ENCODE data around the gene FAM210B. TPM values are rescaled to one million over a fixed set of nuclear protein-coding genes. Genes with fewer than 3 reads are reported as not detected.

Gene FAM210B
- total RNA-seq, 4 donors from 2014 or later: 30.8 to 41.5 (median 38.8) TPM

DNA sequence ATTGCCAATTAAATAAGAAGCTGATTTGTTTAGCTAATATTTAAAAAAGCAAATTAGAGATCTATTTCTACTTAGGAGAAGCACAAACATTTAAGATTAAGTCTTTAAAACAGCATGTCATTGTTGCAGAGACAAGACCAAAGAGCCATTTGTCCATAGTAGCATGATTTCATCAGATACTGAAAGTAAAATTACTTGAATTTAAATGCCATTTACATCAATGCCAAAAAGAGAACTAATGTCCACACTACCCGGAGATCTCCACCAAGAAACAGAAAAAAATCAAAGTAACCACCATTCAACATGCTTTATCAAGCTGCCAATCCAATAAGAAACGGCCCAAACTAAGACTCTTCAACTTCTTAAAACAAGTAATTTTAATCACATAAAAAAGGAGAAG, 17.6 kb downstream of the FAM210B start:
- Histone ChIP-seq H3K27ac (no peak overlapping the region), H3K4me3 (replicated peaks in 1 of 3) (no peak overlapping the region), H3K27me3 (no peaks in the 10 kb centered on the region), H3K4me1 (no peaks in the 10 kb centered on the region), H3K36me3 (no peaks in the 10 kb centered on the region), H3K9me3 (no peaks in the 10 kb centered on the region)
- no peak for DNase-seq
- 83 to 91% methylated on average over 2 of the region's 2 CpGs for WGBS, 2 donors
- intact Hi-C loops (cut with DNase I): no loop called here
- TF ChIP-seq, protein P1, sequence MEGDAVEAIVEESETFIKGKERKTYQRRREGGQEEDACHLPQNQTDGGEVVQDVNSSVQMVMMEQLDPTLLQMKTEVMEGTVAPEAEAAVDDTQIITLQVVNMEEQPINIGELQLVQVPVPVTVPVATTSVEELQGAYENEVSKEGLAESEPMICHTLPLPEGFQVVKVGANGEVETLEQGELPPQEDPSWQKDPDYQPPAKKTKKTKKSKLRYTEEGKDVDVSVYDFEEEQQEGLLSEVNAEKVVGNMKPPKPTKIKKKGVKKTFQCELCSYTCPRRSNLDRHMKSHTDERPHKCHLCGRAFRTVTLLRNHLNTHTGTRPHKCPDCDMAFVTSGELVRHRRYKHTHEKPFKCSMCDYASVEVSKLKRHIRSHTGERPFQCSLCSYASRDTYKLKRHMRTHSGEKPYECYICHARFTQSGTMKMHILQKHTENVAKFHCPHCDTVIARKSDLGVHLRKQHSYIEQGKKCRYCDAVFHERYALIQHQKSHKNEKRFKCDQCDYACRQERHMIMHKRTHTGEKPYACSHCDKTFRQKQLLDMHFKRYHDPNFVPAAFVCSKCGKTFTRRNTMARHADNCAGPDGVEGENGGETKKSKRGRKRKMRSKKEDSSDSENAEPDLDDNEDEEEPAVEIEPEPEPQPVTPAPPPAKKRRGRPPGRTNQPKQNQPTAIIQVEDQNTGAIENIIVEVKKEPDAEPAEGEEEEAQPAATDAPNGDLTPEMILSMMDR (IDR thresholded peaks at IDR 0.05): no peak
- no peak for TF ChIP-seq POLR2A (IDR thresholded peaks at IDR 0.05)

DNA sequence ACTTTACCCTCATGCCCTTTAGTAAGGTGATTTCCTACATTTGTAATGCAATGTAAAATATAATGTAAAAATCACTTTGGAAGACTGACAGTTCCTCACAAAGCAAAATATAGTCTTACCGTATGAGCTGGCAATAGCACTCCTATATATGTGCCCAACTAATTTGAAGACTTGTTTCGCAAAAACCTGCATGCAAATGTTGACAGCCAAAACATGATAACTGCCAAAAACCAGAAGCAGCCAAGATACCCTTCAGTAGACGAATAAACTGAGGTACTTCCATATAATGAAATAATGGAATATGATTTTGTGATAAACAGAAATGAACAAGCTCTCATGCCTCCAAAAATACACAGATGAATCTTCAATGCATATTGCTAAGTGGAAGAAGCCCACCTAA, 19.6 kb downstream of the FAM210B start:
- H3K36me3 ChIP-seq: no peaks in the 10 kb centered on the region
- no peaks in the 10 kb centered on the region for H3K9me3 ChIP-seq
- H3K27ac ChIP-seq: no peak overlapping the region
- intact Hi-C loops (cut with DNase I): no loop called here
- 96 to 98% methylated on average over 3 of the region's 3 CpGs for WGBS, 2 donors
- DNase-seq: no peak
- TF ChIP-seq, protein P1 (IDR thresholded peaks at IDR 0.05): no peak
- TF ChIP-seq POLR2A (IDR thresholded peaks at IDR 0.05): no peak
- H3K4me1 ChIP-seq: peaks cover 8 to 17% of the 10 kb centered on the region in 2 donors
- no peak overlapping the region for H3K4me3 ChIP-seq (replicated peaks in 1 of 3)
- H3K27me3 ChIP-seq: no peaks in the 10 kb centered on the region

DNA sequence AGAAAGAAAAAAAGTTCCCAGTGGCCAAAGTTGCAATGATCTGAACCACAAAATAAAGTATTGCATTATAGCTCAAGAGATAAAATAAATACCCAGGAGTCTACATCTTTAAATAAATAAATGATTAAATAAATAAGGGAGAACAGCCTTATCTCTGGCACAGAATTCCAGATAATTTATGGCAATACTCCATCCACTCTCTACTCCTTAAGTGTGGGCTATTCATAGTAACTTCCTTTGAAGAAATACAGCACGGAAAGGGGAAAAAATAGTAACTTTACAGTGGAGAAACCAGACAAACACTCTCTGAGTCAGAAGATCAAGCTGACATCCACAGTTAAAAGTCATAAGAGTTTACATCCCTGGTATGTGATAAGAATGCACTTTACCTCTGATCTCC, 21.6 kb downstream of the FAM210B start:
- Histone ChIP-seq H3K36me3 (no peaks in the 10 kb centered on the region), H3K27ac (no peak overlapping the region), H3K27me3 (no peaks in the 10 kb centered on the region), H3K4me1 (peaks cover 8 to 17% of the 10 kb centered on the region in 2 donors), H3K4me3 (replicated peaks in 1 of 3) (no peak overlapping the region), H3K9me3 (no peaks in the 10 kb centered on the region)
- no peak for TF ChIP-seq POLR2A (IDR thresholded peaks at IDR 0.05)
- TF ChIP-seq, protein P1 (IDR thresholded peaks at IDR 0.05): no peak
- no peak for DNase-seq
- WGBS, 2 donors: 61 to 79% methylated on average over 1 of the region's 1 CpG
- intact Hi-C loops (cut with DNase I): no loop called here

DNA sequence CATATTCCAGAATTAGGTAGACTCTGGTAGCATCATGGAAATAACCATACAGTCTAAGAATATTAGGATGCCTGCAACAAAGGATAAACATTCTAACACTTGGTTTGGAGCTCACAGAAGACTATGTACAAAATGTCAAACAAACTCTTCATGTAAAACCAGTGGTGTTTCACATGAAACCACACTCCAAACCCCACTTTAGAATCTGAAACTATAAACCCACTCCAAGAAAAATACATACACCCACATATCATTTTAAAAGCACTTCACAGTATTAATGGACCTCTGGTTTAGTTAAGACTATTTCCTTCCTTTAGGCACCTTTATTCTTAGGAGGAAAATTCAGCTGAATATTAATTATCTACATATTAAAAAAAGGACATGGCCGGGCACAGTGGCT, 22.7 kb downstream of the FAM210B start:
- Histone ChIP-seq H3K27ac (peak overlapping the region in 1 of 3 donors; percentile 29), H3K9me3 (no peaks in the 10 kb centered on the region), H3K27me3 (no peaks in the 10 kb centered on the region), H3K4me3 (replicated peaks in 1 of 3) (no peak overlapping the region), H3K36me3 (no peaks in the 10 kb centered on the region), H3K4me1 (peaks cover 8 to 17% of the 10 kb centered on the region in 2 donors)
- DNase-seq: no peak
- TF ChIP-seq, protein P1 (IDR thresholded peaks at IDR 0.05): no peak
- no peak for TF ChIP-seq POLR2A (IDR thresholded peaks at IDR 0.05)
- intact Hi-C loops (cut with DNase I): no loop called here
- 83 to 96% methylated on average over 1 of the region's 1 CpG for WGBS, 2 donors

DNA sequence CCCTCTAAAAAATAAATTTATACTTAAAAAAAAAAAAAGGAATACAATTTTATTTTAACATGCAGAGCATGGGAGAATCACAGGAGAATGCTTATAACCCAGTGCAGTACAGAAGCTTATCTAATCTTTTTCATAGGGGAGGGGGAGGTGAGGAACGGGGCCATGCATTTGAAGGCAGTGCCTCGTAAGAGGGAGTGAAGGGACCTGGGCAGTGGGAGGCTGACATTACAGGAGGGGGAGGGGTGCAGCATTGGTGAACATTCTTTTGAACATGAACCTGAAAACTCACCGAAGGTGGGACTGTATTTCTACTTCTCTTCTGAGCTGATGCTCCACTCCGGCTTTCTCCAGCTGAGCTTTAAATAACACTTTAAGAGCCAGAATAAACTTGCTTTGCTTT, 23.9 kb downstream of the FAM210B start:
- WGBS, 2 donors: 29 to 35% methylated on average over 4 of the region's 4 CpGs
- TF ChIP-seq POLR2A (IDR thresholded peaks at IDR 0.05): no peak
- TF ChIP-seq, protein P1 (IDR thresholded peaks at IDR 0.05): no peak
- H3K4me1 ChIP-seq: peaks cover 8 to 17% of the 10 kb centered on the region in 2 donors
- peak; percentile 7 to 10 for DNase-seq
- intact Hi-C loops (cut with DNase I): no loop called here
- no peaks in the 10 kb centered on the region for H3K9me3 ChIP-seq
- H3K27me3 ChIP-seq: no peaks in the 10 kb centered on the region
- peak overlapping the region in 2 of 3 donors; percentile 23 to 24 for H3K27ac ChIP-seq
- H3K36me3 ChIP-seq: no peaks in the 10 kb centered on the region
- no peak overlapping the region for H3K4me3 ChIP-seq (replicated peaks in 1 of 3)

Data from thyroid gland (tissue), 4 donors.